DMS53 treated with DMSO at 0.1 percent for 48 hours (cell line): ENCODE results near the gene ADPRH.
"Not testable (repeated sequence)": the region's sequence is repeated elsewhere in the genome, so short reads cannot be mapped to it uniquely, and the experiment has no call there.

ENCODE experiments used
- DNase-seq: peaks from one replicate; lab custom pipeline; 2025; ENCODE audit not compliant: unreplicated experiment; lab: John Stamatoyannopoulos, UW

ADPRH gene

DNA sequence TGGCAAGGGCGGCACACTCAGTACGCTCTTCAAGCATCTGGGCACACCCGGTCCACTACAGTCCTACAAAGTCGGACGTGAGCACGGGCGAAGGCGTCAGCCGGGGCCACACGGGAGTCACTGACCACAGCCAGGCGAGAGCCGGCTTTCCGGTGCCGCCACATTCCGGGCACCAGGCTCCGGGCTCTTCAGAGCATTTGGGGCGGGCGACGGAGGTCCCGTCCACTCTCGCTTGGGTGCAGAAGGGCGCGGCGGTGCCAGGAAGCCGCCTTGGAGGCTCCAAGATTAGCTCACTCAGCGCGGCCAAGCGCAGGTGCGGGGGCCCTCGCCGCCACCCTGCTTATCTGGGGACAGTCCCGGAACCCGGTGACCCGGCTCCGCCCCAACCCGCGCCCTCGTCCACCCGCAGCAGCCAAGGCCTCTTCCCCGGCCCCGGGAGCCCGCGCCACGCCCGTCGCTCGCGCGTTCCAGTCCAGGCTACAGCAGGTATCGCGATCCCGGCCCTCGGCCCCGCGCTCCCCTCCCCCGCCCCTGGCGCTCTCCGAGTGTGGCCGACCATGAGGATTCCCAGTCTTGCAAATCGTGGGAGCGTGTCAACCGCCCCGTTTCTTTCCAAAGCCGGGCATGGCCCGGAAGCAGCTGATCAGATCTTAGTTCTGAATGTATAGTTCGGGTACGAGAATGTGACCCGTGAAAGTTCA, at the start of gene ADPRH:
TSS of gene ADPRH (plus strand) at position 127 of the 701 bp plus-strand sequence. CDS start 2,678 bp downstream, outside the sequence.
- peak; percentile 26 for DNase-seq

DNA sequence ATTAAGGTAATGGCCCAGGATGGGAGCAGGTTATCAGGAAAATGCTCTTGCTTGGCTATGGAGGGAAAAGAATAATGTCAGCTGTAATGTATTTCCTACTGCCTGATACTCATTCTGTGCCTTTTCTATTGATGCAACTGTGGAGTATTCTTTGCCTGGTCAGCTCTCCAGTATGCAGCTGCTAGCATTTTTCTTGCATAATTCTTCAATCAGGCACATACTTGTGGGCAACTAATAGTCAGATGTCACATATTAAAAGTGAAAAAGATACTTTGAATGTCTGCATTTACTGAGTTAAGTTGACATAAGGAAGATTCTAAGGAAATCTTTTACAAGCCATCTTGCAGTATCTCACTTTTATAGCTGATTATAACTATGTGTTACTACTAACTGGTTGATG, 49.4 kb upstream of the ADPRH start:
- DNase-seq: no peak

DNA sequence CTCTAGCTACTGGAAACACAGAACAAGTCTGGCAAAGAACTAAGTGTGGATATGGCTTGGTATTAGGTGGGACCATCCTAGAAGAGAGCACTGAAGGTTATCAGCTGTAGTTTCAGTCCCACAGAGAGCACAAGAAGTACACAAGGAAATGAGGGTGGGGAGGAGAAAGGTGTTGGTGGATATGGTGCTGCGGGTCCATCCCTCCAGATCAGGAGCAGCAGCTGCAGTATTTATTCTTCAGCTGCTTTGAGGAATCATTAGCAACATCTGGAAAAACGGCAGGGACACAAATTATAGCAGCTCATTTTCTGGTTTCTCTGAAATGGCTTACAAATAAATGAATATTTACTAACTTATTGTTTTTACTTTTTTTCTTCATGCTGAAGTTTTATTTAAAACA, 48.8 kb upstream of the ADPRH start:
- no peak for DNase-seq

DNA sequence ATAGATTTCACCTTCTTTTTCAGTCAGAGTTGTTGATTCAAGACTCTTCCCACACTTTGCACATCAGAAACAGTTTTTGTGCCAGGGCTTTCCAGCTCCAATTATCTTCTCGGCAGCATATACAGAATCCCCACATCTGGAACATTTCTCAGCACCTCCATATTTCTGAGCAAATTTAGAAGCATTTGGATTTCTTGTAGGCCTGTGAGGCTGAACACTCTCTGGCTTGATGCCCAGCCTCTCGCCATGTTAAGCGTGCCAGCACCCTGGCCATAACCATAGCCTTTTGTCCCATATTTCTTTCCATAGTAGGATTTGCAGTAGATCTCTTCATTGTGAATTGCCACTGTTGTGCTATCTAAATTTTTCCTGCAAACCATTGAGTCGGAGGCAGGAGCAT, 48.1 kb upstream of the ADPRH start:
- DNase-seq: no peak

DNA sequence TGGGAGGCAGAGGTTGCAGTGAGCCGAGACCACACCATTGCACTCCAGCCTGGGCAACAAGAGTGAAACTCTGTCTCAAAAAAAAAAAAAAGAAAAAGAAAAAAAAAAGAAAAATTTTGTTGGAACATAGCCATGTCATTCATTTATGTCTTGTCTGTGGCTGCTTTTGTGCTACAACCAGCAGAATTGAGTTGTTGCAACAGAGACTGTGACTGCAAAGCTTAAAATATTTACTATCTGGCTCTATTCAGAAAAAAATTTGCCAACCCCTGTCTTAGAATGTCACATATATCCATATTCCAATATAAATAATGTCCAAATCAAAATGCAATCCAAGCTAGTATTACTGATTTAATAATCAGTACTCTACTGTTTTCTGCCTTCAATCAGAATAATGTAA, 45.0 kb upstream of the ADPRH start:
- DNase-seq: no peak

DNA sequence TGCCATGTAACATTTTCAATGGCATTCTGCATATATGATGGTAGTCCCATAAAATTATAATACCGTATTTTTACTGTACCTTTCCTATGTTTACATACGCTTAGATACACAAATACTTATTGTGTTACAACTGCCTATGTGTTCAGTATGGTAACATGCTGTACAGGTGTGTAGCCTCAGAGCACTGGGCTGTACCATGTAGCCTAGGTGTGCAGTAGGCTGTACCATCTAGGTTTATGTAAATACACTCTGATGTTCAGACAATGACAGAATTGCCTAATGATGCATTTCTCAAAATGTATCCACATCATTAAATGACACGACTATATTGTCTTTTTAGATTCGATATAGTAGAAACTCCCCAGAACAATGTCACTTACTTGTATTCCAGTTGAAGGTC, 42.5 kb upstream of the ADPRH start:
- DNase-seq: no peak

DNA sequence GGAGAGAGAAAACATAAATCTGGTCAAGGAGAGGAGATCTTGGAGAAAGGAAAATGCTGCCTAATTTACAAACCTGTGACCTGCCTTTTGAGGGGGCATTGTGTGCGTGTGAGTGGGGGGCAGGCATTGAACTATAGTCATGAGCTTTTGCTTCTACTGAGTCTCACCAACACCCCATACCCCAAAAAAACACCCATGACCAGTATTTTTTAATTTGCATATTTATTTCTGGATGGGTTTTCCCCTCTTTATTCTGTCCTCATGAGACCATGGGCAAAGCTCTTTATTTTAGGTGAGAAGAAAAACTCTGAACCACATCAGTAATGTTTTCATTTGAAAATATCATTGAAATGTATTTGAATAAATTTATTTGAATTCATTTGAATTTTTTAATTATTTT, 40.5 kb upstream of the ADPRH start:
- no peak for DNase-seq

DNA sequence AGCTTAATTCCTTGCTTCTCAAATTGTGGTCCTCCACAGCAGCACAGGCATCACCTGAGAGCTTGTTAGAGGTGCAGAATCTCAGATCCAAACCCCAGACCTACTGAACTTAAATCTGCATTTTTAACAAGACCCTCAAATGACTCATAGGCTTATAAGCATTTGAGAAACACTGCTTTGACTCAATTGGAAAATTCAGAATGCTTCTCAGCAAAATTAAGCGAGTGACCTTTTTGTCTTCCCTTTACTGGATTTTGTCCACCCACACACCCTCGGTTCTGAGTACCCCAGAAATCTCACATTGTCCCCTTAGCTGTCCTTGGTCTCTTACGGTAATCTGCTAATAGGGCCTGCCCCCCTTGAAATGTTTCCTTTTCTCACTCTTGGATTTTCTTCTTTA, 37.7 kb upstream of the ADPRH start:
- no peak for DNase-seq

DNA sequence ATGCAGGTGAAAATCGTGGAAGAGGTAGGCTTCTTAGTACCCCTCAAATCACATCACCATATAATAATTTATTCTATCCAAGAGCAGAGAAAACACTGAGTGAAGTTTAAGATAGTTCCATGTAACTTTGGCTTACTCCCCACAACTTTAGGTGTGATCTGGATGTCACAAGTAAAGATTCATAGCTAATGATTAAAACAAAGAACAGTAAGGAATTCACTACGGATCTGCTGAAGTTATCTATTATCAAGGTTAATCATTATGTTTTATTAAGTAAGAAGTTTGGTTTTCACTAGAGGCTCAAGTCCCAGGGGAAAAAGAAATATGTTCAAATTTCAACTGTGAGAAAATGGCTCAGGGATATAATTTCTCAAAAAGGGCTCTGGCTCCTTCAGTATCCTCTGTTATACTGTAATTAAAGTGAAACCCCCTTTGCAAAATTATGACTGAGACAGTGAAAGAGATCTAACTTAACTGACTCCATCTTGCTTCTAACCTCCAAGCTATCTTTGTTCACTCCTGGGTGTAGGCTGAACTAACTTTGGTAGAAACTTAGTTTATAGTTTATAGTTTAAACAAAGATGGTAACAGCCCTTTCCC, 37.0 kb upstream of the ADPRH start:
- DNase-seq: no peak

DNA sequence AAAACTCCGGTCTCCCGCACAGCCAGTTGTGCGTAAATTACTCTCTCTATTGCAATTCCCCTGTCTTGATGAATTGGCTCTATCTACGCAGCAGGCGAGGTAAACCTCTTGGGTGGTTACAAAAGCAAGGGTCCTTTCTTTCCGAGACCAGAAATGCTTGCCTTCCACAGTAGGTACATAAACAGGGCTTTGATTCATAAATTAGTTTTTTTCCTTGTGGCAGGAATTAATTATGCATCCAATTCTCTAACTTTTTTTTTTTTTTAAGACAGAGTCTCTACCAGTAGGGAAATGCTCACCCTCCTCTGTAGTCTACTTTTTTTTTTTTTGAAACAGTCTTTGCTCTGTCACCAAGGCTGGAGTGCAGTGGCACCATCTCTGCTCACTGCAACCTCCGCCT, 36.1 kb upstream of the ADPRH start:
- no peak for DNase-seq

DNA sequence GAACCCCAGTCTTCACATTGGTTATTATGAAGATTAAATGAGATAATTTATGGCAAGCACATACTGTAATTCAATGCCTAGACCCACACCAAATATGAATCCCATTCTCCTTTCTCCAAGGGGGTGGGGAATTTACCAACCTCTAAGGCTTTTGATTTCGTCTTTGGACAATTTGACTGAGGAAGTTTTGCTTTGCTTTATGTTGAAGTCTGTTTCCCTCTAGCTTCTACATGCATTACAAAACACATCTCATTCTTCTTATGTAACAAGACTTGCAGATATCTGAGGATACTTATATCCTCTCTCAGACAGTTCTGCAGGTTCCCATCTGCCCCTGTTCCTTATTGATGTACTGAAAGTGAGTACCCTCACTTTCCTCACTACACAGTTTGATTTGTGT, 32.1 kb upstream of the ADPRH start:
- DNase-seq: no peak

DNA sequence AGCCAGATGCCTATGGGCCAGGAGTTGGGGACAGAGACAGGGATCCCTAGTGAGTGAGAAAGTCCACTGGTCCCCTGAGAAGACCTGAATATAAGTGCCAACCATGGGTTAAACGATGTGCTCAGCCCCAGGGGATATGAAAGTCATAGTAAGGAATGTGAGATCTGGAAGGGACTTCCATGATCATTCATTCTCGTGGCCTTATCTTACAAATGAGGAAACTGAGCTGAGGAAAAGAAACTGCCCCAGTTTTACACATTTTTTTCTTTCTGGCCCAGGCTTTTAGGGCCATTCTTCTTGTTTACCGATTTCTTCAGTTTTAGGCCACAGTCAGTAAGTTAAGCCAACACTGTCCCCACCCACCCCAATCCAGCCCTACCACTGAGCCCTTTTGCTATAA, 31.0 kb upstream of the ADPRH start:
- DNase-seq: no peak

DNA sequence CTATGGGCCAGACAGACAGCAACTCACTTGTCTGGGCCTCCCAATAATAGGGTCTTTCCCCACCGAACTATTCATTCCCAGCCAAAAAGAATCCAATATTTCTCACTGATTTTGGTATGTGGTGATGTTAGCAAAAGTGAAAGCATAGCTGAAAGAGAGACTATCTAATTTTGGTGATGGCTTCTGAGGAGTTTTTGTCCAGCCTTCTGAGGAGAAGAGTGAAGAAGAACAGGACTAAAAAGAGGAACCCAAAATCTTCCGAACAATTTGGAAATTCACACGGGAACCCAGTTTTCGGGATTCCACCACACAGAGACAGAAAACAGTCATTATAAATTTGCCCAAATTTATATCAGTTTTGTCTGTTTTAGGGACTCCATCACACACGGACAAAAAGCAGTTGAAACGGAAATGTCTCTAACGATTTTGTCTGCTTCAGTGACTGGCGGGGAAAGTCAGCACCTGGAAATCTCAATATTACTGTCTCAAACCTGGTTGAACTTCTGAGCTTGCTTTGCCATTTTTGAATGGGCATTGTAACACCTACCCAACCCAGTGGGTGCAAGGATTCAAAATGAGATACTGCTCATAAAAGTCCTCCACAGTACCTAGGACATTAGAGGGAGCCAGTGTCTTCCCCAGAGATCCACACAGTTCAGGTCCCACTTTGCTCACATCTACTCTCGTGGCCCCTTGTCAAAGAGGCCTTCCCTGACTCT, 28.9 kb upstream of the ADPRH start:
- DNase-seq: no peak

DNA sequence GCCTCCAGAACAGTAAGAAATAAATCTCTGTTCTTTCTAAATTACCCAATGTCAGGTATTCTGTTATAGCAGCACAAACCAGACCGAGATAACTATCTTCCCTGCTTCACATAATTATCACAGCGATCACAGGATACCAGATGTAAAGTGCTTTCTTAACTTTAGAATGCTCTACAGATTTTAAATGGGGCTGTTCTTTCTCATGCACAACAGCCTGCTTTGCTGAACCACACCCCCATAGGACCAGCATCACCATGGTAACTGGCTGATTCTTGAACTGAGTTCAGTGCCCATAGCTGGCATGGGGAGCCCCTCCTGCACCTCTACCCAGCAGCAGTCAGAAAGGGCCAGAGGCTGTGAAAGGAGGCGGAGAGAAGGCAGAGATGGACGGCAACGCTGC, 27.7 kb upstream of the ADPRH start:
- no peak for DNase-seq

DNA sequence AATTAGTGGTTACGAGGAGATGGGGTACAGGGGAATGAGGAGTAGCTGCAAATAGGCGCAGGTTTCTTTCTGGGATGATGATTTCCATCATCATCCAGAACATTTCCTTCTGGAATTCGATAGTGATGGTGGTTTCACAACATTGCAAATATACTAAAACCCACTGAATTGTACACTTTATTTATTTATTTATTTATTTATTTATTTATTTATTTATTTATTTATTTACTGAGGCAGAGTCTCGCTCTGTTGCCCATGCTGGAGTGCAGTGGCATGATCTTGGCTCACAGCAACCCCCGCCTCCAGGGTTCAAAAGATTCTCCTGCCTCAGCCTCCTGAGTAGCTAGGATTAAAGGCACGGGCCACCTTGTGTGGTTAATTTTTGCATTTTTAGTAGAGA, 26.4 kb upstream of the ADPRH start:
- not testable (repeated sequence) for DNase-seq

DNA sequence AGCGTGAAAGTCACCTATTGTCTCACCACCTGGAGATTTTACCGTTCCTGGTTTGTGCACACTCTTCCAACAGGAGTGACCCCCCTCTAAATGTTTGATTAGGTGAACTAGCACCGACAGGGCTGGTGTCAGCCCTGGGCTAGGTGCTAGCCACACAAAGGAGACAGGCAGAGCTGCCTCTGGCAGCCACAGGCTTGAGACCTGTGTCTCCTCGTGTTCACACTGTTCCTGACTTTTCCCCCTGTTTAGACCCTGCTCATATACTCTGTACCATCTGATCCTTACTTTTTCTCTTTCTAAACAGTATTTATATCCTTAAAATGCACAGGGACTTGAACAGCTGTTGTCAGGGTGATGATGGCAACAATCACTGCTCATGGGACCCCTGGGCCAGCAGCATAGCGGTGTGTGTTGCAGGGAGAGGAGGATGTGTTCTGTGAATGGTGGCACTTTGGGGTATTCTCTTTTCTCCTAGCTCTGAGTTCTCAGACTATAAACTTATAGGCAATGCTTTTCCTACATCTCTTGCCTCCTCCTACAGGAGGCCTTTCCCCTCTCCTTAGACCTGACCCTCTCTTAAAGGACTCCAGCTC, 25.4 kb upstream of the ADPRH start:
- DNase-seq: no peak

DNA sequence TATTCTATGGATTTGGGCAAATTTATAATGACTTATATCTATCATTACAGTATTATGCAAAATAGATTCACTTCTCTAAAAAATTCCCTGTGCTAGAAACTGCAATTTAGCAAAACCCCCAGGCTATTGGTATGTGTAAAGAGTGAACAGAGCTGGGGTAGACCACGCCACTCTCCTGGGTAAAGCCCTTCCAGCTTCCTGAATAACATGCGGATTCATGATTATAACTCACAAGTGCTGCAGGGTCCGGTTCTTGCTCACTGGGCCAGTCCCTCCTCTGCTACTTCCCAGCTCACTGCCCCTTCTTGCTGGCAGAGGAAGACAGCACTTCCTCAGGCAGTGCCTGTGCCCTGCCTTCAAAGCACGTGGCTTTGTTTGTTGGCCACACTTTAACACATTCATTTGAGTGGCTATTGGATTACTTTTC, 24.0 kb upstream of the ADPRH start:
- no peak for DNase-seq

DNA sequence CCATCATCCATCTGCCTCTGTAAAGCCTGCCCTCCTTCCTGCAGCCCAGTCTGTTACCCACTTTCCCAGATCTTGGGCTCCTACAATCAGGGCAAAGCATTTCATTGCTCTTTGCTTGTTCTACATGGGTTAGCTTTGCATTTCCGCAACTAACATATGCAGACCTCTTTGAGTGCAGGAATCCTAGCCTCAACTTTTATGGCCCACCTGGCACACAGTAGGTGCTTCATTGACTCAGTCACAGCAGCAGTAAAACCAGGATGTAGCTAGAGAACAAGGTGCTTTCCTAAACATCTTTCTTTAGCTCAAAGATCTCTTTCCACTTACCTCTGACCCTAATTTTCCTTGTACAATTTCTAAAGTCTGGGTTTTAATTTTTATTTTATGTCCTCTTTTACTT, 23.4 kb upstream of the ADPRH start:
- no peak for DNase-seq

DNA sequence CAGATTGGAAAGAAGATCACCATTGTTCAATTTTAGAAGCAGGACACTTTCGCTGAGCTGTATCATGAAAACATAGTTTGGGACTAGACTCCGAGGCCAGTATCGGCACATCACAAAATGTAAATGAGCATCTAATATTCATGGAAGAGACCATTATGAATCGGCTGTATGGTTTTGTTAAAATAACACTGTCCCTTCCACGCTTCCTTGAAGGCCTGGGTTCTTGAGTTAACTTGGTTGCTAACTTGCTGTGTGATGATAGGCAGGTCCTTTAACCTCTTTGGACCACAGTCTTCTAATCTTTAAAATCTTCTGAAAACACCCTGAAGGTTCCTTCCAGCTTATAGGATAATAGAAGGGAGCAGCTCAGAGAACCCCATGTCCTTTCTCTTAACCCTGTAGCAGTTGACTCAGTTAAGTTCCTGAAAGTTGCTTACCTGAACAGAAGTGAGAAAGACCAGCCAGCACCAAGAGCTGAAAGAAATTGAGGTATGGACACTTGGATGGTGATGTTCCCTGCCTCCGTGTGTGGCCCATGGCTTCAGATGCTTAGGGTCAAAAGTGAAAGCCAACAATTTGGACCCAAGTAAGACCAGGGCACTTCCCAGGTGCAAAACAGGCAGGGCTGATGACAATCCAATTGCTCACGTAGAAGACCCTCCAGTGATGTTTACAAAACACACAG, 22.0 kb upstream of the ADPRH start:
- no peak for DNase-seq

DNA sequence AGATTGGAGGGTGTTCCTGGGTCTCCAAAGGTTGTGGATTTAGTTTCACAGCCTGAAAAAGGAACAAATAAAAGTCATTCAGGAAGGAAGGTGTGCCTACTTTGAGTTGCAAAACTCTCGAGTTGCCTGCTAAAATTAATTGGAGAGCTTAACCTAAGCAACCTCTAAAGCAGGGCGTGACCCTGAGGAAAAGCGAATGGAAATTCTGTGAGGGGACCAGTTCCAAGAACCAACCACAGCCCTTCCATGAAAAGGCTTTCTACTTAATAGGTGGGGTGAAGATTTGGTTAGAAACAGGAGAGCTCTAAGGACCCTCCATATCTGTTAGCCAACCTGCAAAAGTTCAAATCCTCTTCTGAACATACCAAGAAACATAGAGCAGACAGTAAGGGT, 21.4 kb upstream of the ADPRH start:
- no peak for DNase-seq

DNA sequence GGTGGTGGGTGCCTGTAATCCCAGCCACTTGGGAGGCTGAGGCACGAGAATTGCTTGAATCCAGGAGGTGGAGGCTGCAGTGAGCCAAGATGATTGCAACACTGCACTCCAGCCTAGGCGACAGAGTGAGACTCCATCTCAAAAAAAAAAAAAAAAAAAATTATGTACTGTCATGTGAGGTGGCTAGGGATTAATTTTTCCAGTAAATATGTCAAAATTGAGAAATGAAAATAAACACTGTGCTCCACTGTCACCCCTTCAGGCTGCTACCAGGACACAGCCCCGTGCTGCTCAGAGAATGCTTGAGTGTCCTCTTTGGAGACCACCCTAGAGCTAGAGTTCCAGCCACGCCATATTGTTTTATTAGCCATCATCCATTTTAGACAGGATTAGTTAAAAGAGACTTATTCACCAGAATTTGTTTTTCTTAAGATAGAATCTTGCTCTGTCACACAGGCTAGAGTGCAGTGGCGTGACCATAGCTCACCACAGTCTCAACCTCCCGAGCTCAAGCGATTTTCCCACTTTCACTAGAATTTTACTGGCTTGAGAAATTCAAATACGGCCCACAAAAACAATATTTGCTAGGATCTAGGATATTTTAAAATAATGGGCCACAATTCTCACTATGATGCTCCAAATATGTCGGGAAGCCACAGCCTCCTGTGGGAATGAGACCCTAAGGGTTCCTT, 20.5 kb upstream of the ADPRH start:
- DNase-seq: no peak
